A549 (cell line): Measurements from ENCODE around the gene UNKL. TPM values are rescaled to one million over a fixed set of nuclear protein-coding genes. Genes with fewer than 3 reads are reported as not detected.

Source experiments
- ATAC-seq, 2 experiments: fragments of 200-7000 bp in 1 of 2; fragments of >200 bp in 1 of 2; cut with Nextera tagmentation in 1 of 2; cut with Tn5 transposase in 1 of 2; 3 replicates each; pipeline versions ENCODE4 v1.8.0 to v1.9.1; 2018 to 2020; ENCODE audit warnings: mild to moderate bottlenecking in 1 of 2, moderate library complexity in 1 of 2
- CTCF ChIA-PET: fragments of 300-600 bp; sonication (Branson Sonifier 250); formaldehyde crosslinking; extraction: SDS; loops from one replicate; lab custom pipeline; 2021; ENCODE audit warnings: antibody characterized with exemption, inconsistent platforms; lab: Yijun Ruan, JAX
- POLR2A ChIA-PET: fragments of 350-600 bp; formaldehyde crosslinking; extraction: SDS; loops from one replicate; lab custom pipeline; 2021; ENCODE audit warnings: antibody characterized with exemption, inconsistent platforms; lab: Yijun Ruan, JAX
- DNase-seq, 2 experiments: peaks; one replicate each; pipeline versions ENCODE4 v3.0.0 to v3.0.0-alpha.2; 2011 to 2016; ENCODE audit warnings: low read depth in 1 of 2, low spot score in 1 of 2
- FAIRE-seq: peaks from 2 replicates; lab custom pipeline; 2011; peaks lifted over from hg19 to GRCh38; lab: Jason Lieb, UNC
- H3K27ac ChIP-seq, 2 experiments: fragments of >200 bp; sonication (Bioruptor Twin); formaldehyde crosslinking; 3 replicates each; pipeline ENCODE4 v1.5.1; 2016 to 2017
- H3K4me1 ChIP-seq: fragments of >200 bp; sonication (Bioruptor Twin); formaldehyde crosslinking; 3 replicates; pipeline ENCODE4 v1.6.1; 2016
- H3K4me2 ChIP-seq: fragments of >200 bp; sonication (Bioruptor Twin); formaldehyde crosslinking; 3 replicates; pipeline ENCODE4 v1.6.1; 2016
- H3K4me3 ChIP-seq: fragments of >200 bp; sonication (Bioruptor Twin); formaldehyde crosslinking; 3 replicates; pipeline ENCODE4 v1.5.1; 2016
- H3K9me3 ChIP-seq: fragments of >200 bp; sonication (Bioruptor Twin); formaldehyde crosslinking; 3 replicates; pipeline ENCODE4 v1.6.1; 2016
- BCL3 ChIP-seq: fragments of >200 bp; sonication (Bioruptor Twin); formaldehyde crosslinking; IDR thresholded peaks from 3 replicates; pipeline ENCODE4 v1.6.1; 2016
- EHF ChIP-seq: fragments of 250-450 bp; sonication (Bioruptor Pico); IDR thresholded peaks from 2 replicates; pipeline ENCODE4 v1.5.0; 2020; ENCODE audit warnings: mild to moderate bottlenecking
- FOXS1 ChIP-seq: fragments of 250-450 bp; sonication (Bioruptor Pico); IDR thresholded peaks from 2 replicates; pipeline ENCODE4 v1.5.0; 2020; ENCODE audit warnings: mild to moderate bottlenecking, moderate library complexity
- HES2 ChIP-seq: fragments of >200 bp; sonication (Bioruptor Twin); formaldehyde crosslinking; IDR thresholded peaks from 2 replicates; pipeline ENCODE4 v1.6.1; 2016
- HOXB5 ChIP-seq: fragments of 250-450 bp; sonication (Bioruptor Pico); IDR thresholded peaks from 2 replicates; pipeline ENCODE4 v1.5.0; 2020; ENCODE audit warnings: mild to moderate bottlenecking, moderate library complexity
- JUN ChIP-seq, 2 experiments: fragments of >200 bp; sonication (Bioruptor Twin); formaldehyde crosslinking; IDR thresholded peaks; 2 replicates in 1 of 2; 3 replicates in 1 of 2; pipeline ENCODE4 v1.6.1; 2016 to 2017
- NFE2L2 ChIP-seq: fragments of 150-350 bp; conservative IDR thresholded peaks from 2 replicates; pipeline ENCODE4 v1.6.1; 2014; ENCODE audit warnings: low read length
- NPAS2 ChIP-seq: fragments of 250-450 bp; sonication (Bioruptor Pico); IDR thresholded peaks from 2 replicates; pipeline ENCODE4 v1.8.0; 2022; ENCODE audit warnings: mild to moderate bottlenecking, moderate library complexity, borderline replicate concordance
- PHF8 ChIP-seq: fragments of 200-600 bp; sonication (generic); IDR thresholded peaks from 2 replicates; pipeline ENCODE4 v1.6.1; 2016; ENCODE audit warnings: low read depth, mild to moderate bottlenecking, antibody characterized with exemption, moderate library complexity, borderline replicate concordance
- POLR2A ChIP-seq: IDR thresholded peaks from 2 replicates; pipeline ENCODE4 v1.6.1; 2012; ENCODE audit warnings: mild to moderate bottlenecking, low read length
- POLR2AphosphoS2 ChIP-seq: conservative IDR thresholded peaks from 2 replicates; pipeline ENCODE4 v1.6.1; 2012; ENCODE audit warnings: low read length, improper control_type of control experiment, inconsistent platforms
- RNF2 ChIP-seq: fragments of 200-600 bp; sonication (generic); IDR thresholded peaks from 2 replicates; pipeline ENCODE4 v1.6.1; 2016; ENCODE audit warnings: low read depth, mild to moderate bottlenecking, antibody characterized with exemption, moderate library complexity, borderline replicate concordance
- SREBF2 ChIP-seq: fragments of 450-650 bp; IDR thresholded peaks from 2 replicates; pipeline ENCODE4 v1.6.1; 2014; ENCODE audit warnings: mild to moderate bottlenecking, moderate library complexity
- ZC3H11A ChIP-seq: fragments of 450-650 bp; IDR thresholded peaks from 2 replicates; pipeline ENCODE4 v1.6.1; 2014; ENCODE audit warnings: antibody characterized with exemption, mild to moderate bottlenecking
- ZSCAN20 ChIP-seq: fragments of 250-450 bp; sonication (Bioruptor Pico); IDR thresholded peaks from 2 replicates; pipeline ENCODE4 v1.8.0; 2022; ENCODE audit warnings: mild to moderate bottlenecking, moderate library complexity
- WGBS: methylation state at CpG from one replicate; pipeline ENCODE4 v1.1.6; 2017; ENCODE audit errors: missing lambda C conversion rate; 5-methylcytosine and 5-hydroxymethylcytosine counted together
- polyA plus RNA-seq, 4 experiments: library from polyadenylated mRNA; depleted of rRNA in 3 of 4; stranded (reverse); fragments of >200 nt; fragmentation: RNase III in 1 of 4; extraction: RNeasy Plus Mini Kit Qiagen cat#74134 plus additional on column Dnase treatment in 1 of 4; gene quantifications; 2 replicates in 3 of 4; 3 replicates in 1 of 4; pipeline ENCODE4 v1.2.3, GENCODE V29; 2011 to 2017
- TF ChIP-seq, protein P1 (sequence below): fragments of >200 bp; sonication (Bioruptor Twin); formaldehyde crosslinking; IDR thresholded peaks from 3 replicates; pipeline ENCODE4 v1.5.1; 2016

Gene UNKL
- polyA plus RNA-seq, 2 of the 4 experiments (the other 2 are of a cell fraction), result 20.7 to 37.6 TPM

- TF ChIP-seq POLR2AphosphoS2 (no peak), ZC3H11A (no peak), PHF8 (no peak), NFE2L2 (no peak)
Observed at GRCh38 chr16:1334739-1335138, 79.8 kb downstream of the UNKL start (continued).

GRCh38 chr16:1333854-1334700 is 80.4 kb downstream of the UNKL start:
- 3% methylated on average over 14 of the region's 78 CpGs for WGBS
- no peak for ATAC-seq
- Histone ChIP-seq H3K27ac (peak overlapping the region; percentile 60 to 75; a peak in 4 of 6 replicates), H3K4me1 (peaks cover 32% of the 10 kb centered on the region), H3K4me3 (peak overlapping the region; percentile 56), H3K4me2 (peak overlapping the region; percentile 99), H3K9me3 (no peaks in the 10 kb centered on the region)
- no peak for DNase-seq
- POLR2A ChIA-PET, result no interaction called here
- TF ChIP-seq, protein P1, sequence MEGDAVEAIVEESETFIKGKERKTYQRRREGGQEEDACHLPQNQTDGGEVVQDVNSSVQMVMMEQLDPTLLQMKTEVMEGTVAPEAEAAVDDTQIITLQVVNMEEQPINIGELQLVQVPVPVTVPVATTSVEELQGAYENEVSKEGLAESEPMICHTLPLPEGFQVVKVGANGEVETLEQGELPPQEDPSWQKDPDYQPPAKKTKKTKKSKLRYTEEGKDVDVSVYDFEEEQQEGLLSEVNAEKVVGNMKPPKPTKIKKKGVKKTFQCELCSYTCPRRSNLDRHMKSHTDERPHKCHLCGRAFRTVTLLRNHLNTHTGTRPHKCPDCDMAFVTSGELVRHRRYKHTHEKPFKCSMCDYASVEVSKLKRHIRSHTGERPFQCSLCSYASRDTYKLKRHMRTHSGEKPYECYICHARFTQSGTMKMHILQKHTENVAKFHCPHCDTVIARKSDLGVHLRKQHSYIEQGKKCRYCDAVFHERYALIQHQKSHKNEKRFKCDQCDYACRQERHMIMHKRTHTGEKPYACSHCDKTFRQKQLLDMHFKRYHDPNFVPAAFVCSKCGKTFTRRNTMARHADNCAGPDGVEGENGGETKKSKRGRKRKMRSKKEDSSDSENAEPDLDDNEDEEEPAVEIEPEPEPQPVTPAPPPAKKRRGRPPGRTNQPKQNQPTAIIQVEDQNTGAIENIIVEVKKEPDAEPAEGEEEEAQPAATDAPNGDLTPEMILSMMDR, result no peak
- TF ChIP-seq RNF2 (peak; percentile 65; the same call in 1 of the 2 replicates), HES2 (no peak), FOXS1 (CRISPR knock-in tag) (no peak), EHF (CRISPR knock-in tag) (no peak), SREBF2 (no peak), NPAS2 (no peak), JUN (IDR thresholded peaks at IDR 0.05) (no peak)
- FAIRE-seq, result no peak
- CTCF ChIA-PET, result interaction anchor here (1.7 to 5.5 kb wide), 4 partner anchors 9 to 33 kb away, joined by 6 to 46 read pairs (median 36); no protein-coding TSS in a partner anchor

DNA sequence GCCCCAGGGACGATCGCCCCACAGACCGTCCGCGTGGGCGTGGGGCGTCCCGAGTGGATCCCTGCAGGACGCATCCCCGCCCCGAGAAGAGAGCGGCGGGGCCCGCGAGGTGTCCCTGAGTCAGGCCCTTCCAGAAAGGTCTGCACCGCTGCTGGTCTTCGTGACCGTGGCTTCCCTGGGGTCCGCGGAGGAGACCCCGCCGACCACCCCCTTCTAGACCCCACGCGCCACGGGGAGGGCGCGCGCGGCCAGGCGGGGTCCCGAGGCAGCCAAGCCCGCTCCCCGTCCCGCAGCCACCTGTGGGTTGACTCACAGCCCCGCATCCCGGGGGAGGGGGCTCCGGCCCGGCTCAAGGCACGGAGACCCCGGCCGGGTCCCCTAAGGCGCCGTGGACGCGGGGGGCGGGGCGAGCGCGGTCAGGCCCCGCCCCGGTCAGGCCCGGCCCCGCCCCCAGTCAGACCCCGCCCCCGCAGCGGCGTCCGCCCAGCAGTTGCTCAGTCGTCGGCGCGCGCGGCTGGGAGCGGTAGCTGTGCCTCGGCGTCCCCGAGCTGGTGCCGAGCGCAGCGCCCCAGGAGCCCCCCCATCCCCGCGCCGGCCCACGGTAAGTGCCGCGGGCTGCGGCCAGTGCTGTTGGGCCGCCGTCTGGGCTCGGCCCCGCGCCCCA is 81.2 kb downstream of the UNKL start, which contains the start of gene BAIAP3:
BAIAP3 (plus strand) TSS at position 497 of the 664 bp plus-strand sequence. CDS start 4,905 bp downstream, outside the sequence.
- 29% methylated on average over 8 of the region's 83 CpGs for WGBS
- Histone ChIP-seq H3K4me1 (peaks cover 29% of the 10 kb centered on the region), H3K9me3 (no peaks in the 10 kb centered on the region), H3K4me2 (peak within 1 kb of the TSS; percentile 99), H3K27ac (peak within 1 kb of the TSS; percentile 60 to 75; a peak in 4 of 6 replicates), H3K4me3 (peak within 1 kb of the TSS; percentile 56)
- DNase-seq (peak; percentile 46 to 51), FAIRE-seq (no peak), ATAC-seq (peak; percentile 17 to 39; a peak in 4 of 6 replicates)
- TF ChIP-seq HOXB5 (CRISPR knock-in tag) (no peak), PHF8 (peak; percentile 57; the same call in 1 of the 2 replicates), BCL3 (0 out of 3 replicates have a peak, but pooled peaks have one; percentile 32), POLR2A (peak; percentile 41), ZSCAN20 (CRISPR knock-in tag) (no peak)
- POLR2A ChIA-PET, result no interaction called here
- CTCF ChIA-PET, result interaction anchor here (1.0 to 1.6 kb wide), 3 partner anchors 9 to 29 kb away, joined by 3 to 6 read pairs (median 4); no protein-coding TSS in a partner anchor
